ENCODE measurements around the gene CLMP. TPM values are rescaled to one million over a fixed set of nuclear protein-coding genes. Genes with fewer than 3 reads are reported as not detected.
"Not testable (repeated sequence)": the region's sequence is repeated elsewhere in the genome, so short reads cannot be mapped to it uniquely, and the experiment has no call there.

Gene CLMP
- total RNA-seq, 1 experiment from 2014 or later, result not detected

GRCh38 chr11:123218451-123218850 lies 23.4 kb upstream of the CLMP start:
- DNase-seq (ENCODE audit: low spot score), result no peak

GRCh38 chr11:123217897-123218296 lies 22.8 kb upstream of the CLMP start:
- no peak for DNase-seq (ENCODE audit: low spot score)

- DNase-seq (ENCODE audit: low spot score), result no peak
Observed at GRCh38 chr11:123216249-123216648, 21.2 kb upstream of the CLMP start.

GRCh38 chr11:123214940-123215339 lies 19.9 kb upstream of the CLMP start:
- DNase-seq (ENCODE audit: low spot score), result no peak

- DNase-seq (ENCODE audit: low spot score), result no peak
Observed at GRCh38 chr11:123214396-123214795, 19.3 kb upstream of the CLMP start.

- no peak for DNase-seq (ENCODE audit: low spot score)
Observed at GRCh38 chr11:123213307-123213771, 18.3 kb upstream of the CLMP start.

GRCh38 chr11:123212406-123212805 lies 17.4 kb upstream of the CLMP start:
- no peak for DNase-seq (ENCODE audit: low spot score)

GRCh38 chr11:123211981-123212380 lies 16.9 kb upstream of the CLMP start:
- DNase-seq (ENCODE audit: low spot score), result no peak

- DNase-seq (ENCODE audit: low spot score), result no peak
Observed at GRCh38 chr11:123211149-123211852, 16.3 kb upstream of the CLMP start.

GRCh38 chr11:123209591-123209990 lies 14.5 kb upstream of the CLMP start:
- no peak for DNase-seq (ENCODE audit: low spot score)

GRCh38 chr11:123206791-123207434 lies 11.9 kb upstream of the CLMP start:
- DNase-seq (ENCODE audit: low spot score), result peak; percentile 13

GRCh38 chr11:123206055-123206454 lies 11.0 kb upstream of the CLMP start:
- DNase-seq (ENCODE audit: low spot score), result not testable (repeated sequence)

GRCh38 chr11:123203934-123204333 lies 8.9 kb upstream of the CLMP start:
- no peak for DNase-seq (ENCODE audit: low spot score)

- DNase-seq (ENCODE audit: low spot score), result no peak
Observed at GRCh38 chr11:123203471-123203870, 8.4 kb upstream of the CLMP start.

- DNase-seq (ENCODE audit: low spot score), result no peak
Observed at GRCh38 chr11:123202155-123203151, 7.4 kb upstream of the CLMP start.

- DNase-seq (ENCODE audit: low spot score), result no peak
Observed at GRCh38 chr11:123200264-123200663, 5.2 kb upstream of the CLMP start.

GRCh38 chr11:123197711-123198110 lies 2.7 kb upstream of the CLMP start:
- no peak for DNase-seq (ENCODE audit: low spot score)

GRCh38 chr11:123196060-123196714 lies 1.1 kb upstream of the CLMP start:
- no peak for DNase-seq (ENCODE audit: low spot score)

GRCh38 chr11:123194337-123195187 lies 486 bp downstream of the CLMP start:
- no peak for DNase-seq (ENCODE audit: low spot score)

- DNase-seq (ENCODE audit: low spot score), result no peak
Observed at GRCh38 chr11:123193742-123194141, 1.3 kb downstream of the CLMP start.

GRCh38 chr11:123191939-123192338 lies 3.1 kb downstream of the CLMP start:
- no peak for DNase-seq (ENCODE audit: low spot score)
